Measurements from ENCODE around the gene GPR39. TPM values are rescaled to one million over a fixed set of nuclear protein-coding genes. Genes with fewer than 3 reads are reported as not detected.

GPR39 gene
- total and polyA plus RNA-seq, 2 donors (not counting 3 experiments of a cell fraction or from before 2014, with no cell fraction given) = 0.03 to 0.20 TPM

GRCh38 chr2:132547090-132547687 is 130.6 kb downstream of the GPR39 start:
- peak; percentile 87 for FAIRE-seq
- ChIA-PET CTCF (interaction anchor here (0.5 to 3.1 kb wide), 44 partner anchors 9 to 1297 kb away, joined by 3 to 221 read pairs (median 4); partner anchors contain the start of gene NCKAP5), POLR2A (no interaction called here)
- Histone ChIP-seq H3K79me2 (ENCODE audit: control insufficient read depth, insufficient read depth, low read length) (no peaks in the 10 kb centered on the region), H3K27me3 (ENCODE audit: control insufficient read depth in 2 of 2, insufficient read depth in 2 of 2, low read length in 2 of 2) (no peaks in the 10 kb centered on the region), H3K4me2 (ENCODE audit: insufficient read depth, low read length) (no peak overlapping the region), H3K36me3 (ENCODE audit: control insufficient read depth in 2 of 2, extremely low read depth in 1 of 2, insufficient read depth in 2 of 2, low read length in 2 of 2) (no peaks in the 10 kb centered on the region), H3K9ac (replicated peaks; ENCODE audit: extremely low read depth, insufficient read depth, low read length) (no peak overlapping the region), H3K9me3 (replicated peaks; ENCODE audit: control insufficient read depth, insufficient read depth, low read length) (no peaks in the 10 kb centered on the region), H3K4me1 (ENCODE audit: control insufficient read depth, extremely low read depth, insufficient read depth, low read length) (no peaks in the 10 kb centered on the region), H3K27ac (ENCODE audit: insufficient read depth, low read depth, low read length) (no peak overlapping the region), H3K9me1 (replicated peaks; ENCODE audit: control insufficient read depth, extremely low read depth, insufficient read depth, low read length) (no peaks in the 10 kb centered on the region), H3K4me3 (replicated peaks in 1 of 3; ENCODE audit: insufficient read depth in 1 of 3, low read depth in 1 of 3, low read length in 3 of 3) (no peak overlapping the region), H2AFZ (ENCODE audit: low read depth, low read length) (no peak overlapping the region), H4K20me1 (replicated peaks; ENCODE audit: control insufficient read depth, extremely low read depth, insufficient read depth, low read length) (no peaks in the 10 kb centered on the region)
- BruUV-seq (replicated peaks) = no TSS peak
- intact Hi-C loops (cut with micrococcal nuclease) (loop anchor here (1.0 to 5.0 kb wide), 5 partner anchors 125 to 1233 kb away; partner anchors contain the start of gene LYPD1), dilution Hi-C loops (cut with MboI; ENCODE audit: extremely low pct_ligation_motif_present, low sequenced_read_pairs) (no loop called here)
- peak; percentile 56 for DNase-seq (ENCODE audit: low read depth, low spot score)
- TF ChIP-seq CTCF (IDR thresholded peaks at IDR 0.05; ENCODE audit: extremely low read depth in 1 of 2, insufficient read depth in 1 of 2, low read depth in 1 of 2, low read length in 2 of 2) (peak; percentile 53 to 58), MAX (IDR thresholded peaks at IDR 0.05; ENCODE audit: insufficient read depth, insufficient read length) (no peak)

- Histone ChIP-seq H2AFZ (ENCODE audit: low read depth, low read length) (no peak overlapping the region), H3K9me1 (replicated peaks; ENCODE audit: control insufficient read depth, extremely low read depth, insufficient read depth, low read length) (no peaks in the 10 kb centered on the region), H4K20me1 (replicated peaks; ENCODE audit: control insufficient read depth, extremely low read depth, insufficient read depth, low read length) (no peaks in the 10 kb centered on the region), H3K79me2 (ENCODE audit: control insufficient read depth, insufficient read depth, low read length) (no peaks in the 10 kb centered on the region), H3K27me3 (ENCODE audit: control insufficient read depth in 2 of 2, insufficient read depth in 2 of 2, low read length in 2 of 2) (no peaks in the 10 kb centered on the region), H3K36me3 (ENCODE audit: control insufficient read depth in 2 of 2, extremely low read depth in 1 of 2, insufficient read depth in 2 of 2, low read length in 2 of 2) (no peaks in the 10 kb centered on the region), H3K4me2 (ENCODE audit: insufficient read depth, low read length) (no peak overlapping the region), H3K27ac (ENCODE audit: insufficient read depth, low read depth, low read length) (no peak overlapping the region), H3K4me3 (replicated peaks in 1 of 3; ENCODE audit: insufficient read depth in 1 of 3, low read depth in 1 of 3, low read length in 3 of 3) (no peak overlapping the region), H3K9ac (replicated peaks; ENCODE audit: extremely low read depth, insufficient read depth, low read length) (no peak overlapping the region), H3K4me1 (ENCODE audit: control insufficient read depth, extremely low read depth, insufficient read depth, low read length) (no peaks in the 10 kb centered on the region), H3K9me3 (replicated peaks; ENCODE audit: control insufficient read depth, insufficient read depth, low read length) (no peaks in the 10 kb centered on the region)
- no peak for DNase-seq (ENCODE audit: low read depth, low spot score)
- TF ChIP-seq CTCF (IDR thresholded peaks at IDR 0.05; ENCODE audit: extremely low read depth in 1 of 2, insufficient read depth in 1 of 2, low read depth in 1 of 2, low read length in 2 of 2) = no peak
- no TSS peak for BruUV-seq (replicated peaks)
- ChIA-PET CTCF (interaction anchor here (0.7 to 2.7 kb wide), 6 partner anchors 201 to 1294 kb away, joined by 3 to 20 read pairs (median 4); no protein-coding TSS in a partner anchor), POLR2A (no interaction called here)
- intact Hi-C loops (cut with micrococcal nuclease) (loop anchor here (5.0 kb wide), 1 partner anchor 122 kb away; the partner anchor contains the start of gene LYPD1), dilution Hi-C loops (cut with MboI; ENCODE audit: extremely low pct_ligation_motif_present, low sequenced_read_pairs) (no loop called here)
- no peak for FAIRE-seq
These were observed 133.5 kb downstream of the GPR39 start for GRCh38 chr2:132549935-132550670.
